Activated T-helper 17 cell treated with anti-CD3 and anti-CD28 coated beads, Interleukin-2, amount 50 U/mL, for 72 hours (primary cell): ENCODE results near the gene CDKN2AIPNL. TPM values are rescaled to one million over a fixed set of nuclear protein-coding genes. Genes with fewer than 3 reads are reported as not detected.

Experiments
- ATAC-seq: fragments of 150-1000 bp; cut with Tn5 transposase; replicated peaks from 2 replicates; pipeline ENCODE4 v1.10.0; 2021; ENCODE audit warnings: mild to moderate bottlenecking, moderate library complexity
- H3K27ac Mint-ChIP-seq: one replicate; pipeline ENCODE4 v1.8.0; 2022; ENCODE audit warnings: mixed read lengths
- H3K27me3 Mint-ChIP-seq: one replicate; pipeline ENCODE4 v1.8.0; 2022; ENCODE audit warnings: mixed read lengths
- H3K36me3 Mint-ChIP-seq: one replicate; pipeline ENCODE4 v1.8.0; 2022; ENCODE audit warnings: low read depth, mild to moderate bottlenecking, mixed read lengths
- H3K4me1 Mint-ChIP-seq: one replicate; pipeline ENCODE4 v1.8.0; 2022; ENCODE audit warnings: mixed read lengths
- H3K4me3 Mint-ChIP-seq: one replicate; pipeline ENCODE4 v1.8.0; 2022; ENCODE audit warnings: mild to moderate bottlenecking, mixed read lengths
- H3K9me3 Mint-ChIP-seq: one replicate; pipeline ENCODE4 v1.8.0; 2022; ENCODE audit warnings: mixed read lengths
- total RNA-seq, 2 donors: library from RNA; stranded (reverse); gene quantifications; one replicate each; pipeline ENCODE4 v1.2.3, GENCODE V29; 2022

The CDKN2AIPNL gene
- total RNA-seq, 2 donors from 2014 or later, result 8.9 to 23.0 TPM

- no peaks in the 10 kb centered on the region for H3K4me1 Mint-ChIP-seq
- no peaks in the 10 kb centered on the region for H3K36me3 Mint-ChIP-seq
- ATAC-seq, result no peak
- H3K4me3 Mint-ChIP-seq, result no peak overlapping the region
- H3K27me3 Mint-ChIP-seq, result no peaks in the 10 kb centered on the region
- H3K27ac Mint-ChIP-seq, result no peak overlapping the region
- no peaks in the 10 kb centered on the region for H3K9me3 Mint-ChIP-seq
Measured at GRCh38 chr5:134446938-134447337, 35.3 kb upstream of the CDKN2AIPNL start.

- Mint-ChIP-seq H3K9me3 (no peaks in the 10 kb centered on the region), H3K4me3 (no peak overlapping the region), H3K4me1 (no peaks in the 10 kb centered on the region), H3K36me3 (no peaks in the 10 kb centered on the region), H3K27ac (peak overlapping the region; percentile 20), H3K27me3 (no peaks in the 10 kb centered on the region)
- ATAC-seq, result no peak
Measured at GRCh38 chr5:134445856-134446818, 34.5 kb upstream of the CDKN2AIPNL start.

GRCh38 chr5:134444941-134445471 lies 33.3 kb upstream of the CDKN2AIPNL start:
- H3K9me3 Mint-ChIP-seq, result no peaks in the 10 kb centered on the region
- no peaks in the 10 kb centered on the region for H3K36me3 Mint-ChIP-seq
- H3K4me3 Mint-ChIP-seq, result no peak overlapping the region
- no peaks in the 10 kb centered on the region for H3K4me1 Mint-ChIP-seq
- no peaks in the 10 kb centered on the region for H3K27me3 Mint-ChIP-seq
- H3K27ac Mint-ChIP-seq, result no peak overlapping the region
- peak; percentile 19 for ATAC-seq

DNA sequence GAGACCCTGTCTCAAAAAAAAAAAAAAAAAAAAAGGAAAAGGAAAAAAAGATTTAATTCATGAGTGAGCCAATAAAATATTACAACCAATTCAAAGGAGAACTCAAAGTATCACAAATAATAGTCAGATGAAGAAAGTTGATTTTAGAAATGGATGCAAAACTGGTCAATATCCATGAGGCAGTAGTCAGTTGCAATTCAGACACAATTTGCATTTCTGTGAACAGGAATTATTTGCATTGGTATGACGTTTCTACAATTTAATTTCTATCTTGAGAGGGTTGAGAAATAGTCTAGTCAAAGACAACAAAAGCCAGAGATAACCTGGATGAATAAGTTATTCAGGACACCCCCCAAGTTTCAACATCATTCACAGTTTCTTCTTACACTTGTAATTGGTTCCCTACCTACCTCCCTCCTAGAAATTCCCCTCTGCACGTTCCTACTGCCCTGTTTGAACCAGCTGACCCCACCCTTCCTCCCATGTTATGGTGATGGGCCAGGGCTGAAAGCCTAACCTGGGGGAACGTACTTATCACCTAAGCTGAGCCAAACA lies 28.6 kb upstream of the CDKN2AIPNL start:
- Mint-ChIP-seq H3K4me3 (no peak overlapping the region), H3K27me3 (no peaks in the 10 kb centered on the region), H3K9me3 (no peaks in the 10 kb centered on the region), H3K36me3 (no peaks in the 10 kb centered on the region), H3K27ac (no peak overlapping the region), H3K4me1 (peaks cover 11% of the 10 kb centered on the region)
- ATAC-seq, result no peak

DNA sequence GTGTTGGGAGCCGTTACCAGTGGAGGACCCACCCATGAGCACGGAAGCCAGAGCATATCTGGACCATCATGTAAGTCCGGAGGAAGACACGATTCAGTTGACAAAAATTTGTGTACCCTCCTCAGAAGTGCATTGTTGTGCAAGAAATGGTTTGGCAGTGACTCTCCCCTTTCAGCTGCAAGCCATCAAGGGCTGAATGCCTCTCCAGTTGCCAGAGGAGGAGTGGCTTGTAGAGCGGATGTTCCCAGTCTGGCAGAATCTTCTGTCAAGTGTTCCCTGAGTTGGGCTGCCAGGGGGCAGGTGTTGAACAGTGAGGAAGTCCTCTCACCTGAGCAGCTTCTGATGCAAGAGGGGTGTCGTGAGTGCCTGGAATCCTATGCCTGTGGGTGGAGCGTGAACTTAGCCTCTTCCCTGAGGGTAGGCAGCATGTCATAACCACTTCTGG lies 27.6 kb upstream of the CDKN2AIPNL start:
- Mint-ChIP-seq H3K4me1 (peaks cover 11% of the 10 kb centered on the region), H3K27me3 (no peaks in the 10 kb centered on the region), H3K36me3 (no peaks in the 10 kb centered on the region), H3K4me3 (no peak overlapping the region), H3K9me3 (no peaks in the 10 kb centered on the region), H3K27ac (no peak overlapping the region)
- ATAC-seq, result no peak

DNA sequence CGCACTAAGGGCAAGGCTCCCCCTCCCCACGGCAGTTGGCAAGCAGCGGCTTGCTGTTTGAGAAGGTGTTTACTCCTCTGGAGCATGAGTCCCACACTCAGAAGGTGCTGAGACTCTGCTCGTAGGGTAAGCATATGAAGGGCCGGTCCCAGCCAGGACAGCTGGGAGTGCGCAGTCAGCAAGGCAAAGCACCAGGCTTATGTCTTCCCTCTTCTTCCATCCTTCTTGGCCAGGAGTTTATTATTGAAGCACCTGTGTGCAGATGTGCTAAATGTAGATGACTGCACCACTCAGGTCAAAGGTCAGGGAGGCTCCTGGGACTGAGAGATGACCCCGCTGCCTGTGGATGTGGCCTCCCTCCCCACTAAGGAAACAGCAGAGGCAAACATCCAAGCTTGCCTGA lies 27.0 kb upstream of the CDKN2AIPNL start:
- Mint-ChIP-seq H3K27me3 (no peaks in the 10 kb centered on the region), H3K36me3 (no peaks in the 10 kb centered on the region), H3K27ac (peak overlapping the region; percentile 3), H3K4me1 (peaks cover 11% of the 10 kb centered on the region), H3K9me3 (no peaks in the 10 kb centered on the region), H3K4me3 (no peak overlapping the region)
- no peak for ATAC-seq

DNA sequence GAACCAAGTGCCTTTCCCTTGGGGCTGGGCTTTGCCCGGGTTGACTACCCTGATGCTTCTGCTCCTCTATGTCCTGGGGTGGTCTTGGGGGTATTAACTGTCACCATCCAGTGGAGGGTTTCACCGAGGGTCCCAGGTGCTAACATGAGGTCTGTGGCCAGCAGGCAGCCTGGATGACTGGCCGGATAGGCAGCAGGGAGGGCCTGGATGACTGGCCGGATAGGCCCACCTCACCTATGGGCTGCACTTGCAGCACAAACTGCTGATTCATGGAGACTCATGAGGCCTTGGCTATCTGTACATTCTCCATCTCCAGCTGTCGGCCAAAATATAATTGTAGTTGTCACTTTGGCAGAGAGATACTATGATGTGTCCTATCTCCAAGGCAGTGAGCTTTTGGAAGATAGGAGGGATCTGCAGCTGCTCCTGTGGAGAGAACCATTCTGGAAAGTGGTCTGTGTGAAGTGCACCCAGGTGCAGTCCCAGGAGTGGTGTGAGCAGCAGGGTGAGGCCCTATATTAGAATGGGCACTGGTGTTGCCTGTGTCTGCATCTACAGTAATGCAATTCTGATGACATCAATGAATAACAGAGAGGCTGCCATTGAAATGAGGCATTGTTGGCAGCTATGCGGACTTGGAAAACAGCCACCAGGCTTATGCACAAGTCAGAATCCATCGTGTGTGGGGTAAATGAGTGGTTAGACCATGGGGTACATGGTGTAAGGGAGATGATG lies 26.3 kb upstream of the CDKN2AIPNL start:
- Mint-ChIP-seq H3K36me3 (no peaks in the 10 kb centered on the region), H3K9me3 (no peaks in the 10 kb centered on the region), H3K4me1 (peaks cover 11% of the 10 kb centered on the region), H3K27ac (peak overlapping the region; percentile 3), H3K4me3 (no peak overlapping the region), H3K27me3 (no peaks in the 10 kb centered on the region)
- no peak for ATAC-seq

- no peaks in the 10 kb centered on the region for H3K27me3 Mint-ChIP-seq
- H3K4me1 Mint-ChIP-seq, result peaks cover 17% of the 10 kb centered on the region
- H3K9me3 Mint-ChIP-seq, result no peaks in the 10 kb centered on the region
- H3K4me3 Mint-ChIP-seq, result peak overlapping the region; percentile 68
- H3K27ac Mint-ChIP-seq, result peak overlapping the region; percentile 88
- no peaks in the 10 kb centered on the region for H3K36me3 Mint-ChIP-seq
- ATAC-seq, result no peak
Measured at GRCh38 chr5:134437340-134437846, 25.7 kb upstream of the CDKN2AIPNL start.

GRCh38 chr5:134436523-134437339 lies 25.1 kb upstream of the CDKN2AIPNL start:
- peaks cover 17% of the 10 kb centered on the region for H3K4me1 Mint-ChIP-seq
- no peaks in the 10 kb centered on the region for H3K36me3 Mint-ChIP-seq
- no peaks in the 10 kb centered on the region for H3K27me3 Mint-ChIP-seq
- H3K9me3 Mint-ChIP-seq, result no peaks in the 10 kb centered on the region
- peak overlapping the region; percentile 88 for H3K27ac Mint-ChIP-seq
- peak overlapping the region; percentile 68 for H3K4me3 Mint-ChIP-seq
- ATAC-seq, result peak; percentile 87

DNA sequence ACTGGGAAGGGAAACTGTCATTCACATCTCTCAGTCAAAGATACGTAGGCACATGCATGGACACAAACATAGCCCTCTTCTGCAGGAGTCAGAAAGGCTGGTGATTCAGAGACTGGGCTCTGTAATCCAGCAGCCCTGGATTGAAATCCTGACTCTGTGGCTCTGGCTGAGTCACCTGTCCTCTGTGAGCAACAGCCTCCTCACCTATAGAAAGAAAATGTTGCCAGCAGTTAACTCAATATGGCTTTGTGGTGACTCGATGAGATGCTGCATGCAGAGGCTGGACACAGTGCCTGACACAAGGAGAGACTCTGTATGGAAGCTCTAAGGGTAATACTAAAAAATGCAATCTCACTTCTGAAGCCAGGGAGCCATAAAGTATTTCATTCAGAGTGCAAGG lies 23.9 kb upstream of the CDKN2AIPNL start:
- no peaks in the 10 kb centered on the region for H3K27me3 Mint-ChIP-seq
- ATAC-seq, result peak; percentile 65
- peak overlapping the region; percentile 68 for H3K4me3 Mint-ChIP-seq
- H3K27ac Mint-ChIP-seq, result peak overlapping the region; percentile 88
- no peaks in the 10 kb centered on the region for H3K36me3 Mint-ChIP-seq
- H3K4me1 Mint-ChIP-seq, result peaks cover 17% of the 10 kb centered on the region
- no peaks in the 10 kb centered on the region for H3K9me3 Mint-ChIP-seq

DNA sequence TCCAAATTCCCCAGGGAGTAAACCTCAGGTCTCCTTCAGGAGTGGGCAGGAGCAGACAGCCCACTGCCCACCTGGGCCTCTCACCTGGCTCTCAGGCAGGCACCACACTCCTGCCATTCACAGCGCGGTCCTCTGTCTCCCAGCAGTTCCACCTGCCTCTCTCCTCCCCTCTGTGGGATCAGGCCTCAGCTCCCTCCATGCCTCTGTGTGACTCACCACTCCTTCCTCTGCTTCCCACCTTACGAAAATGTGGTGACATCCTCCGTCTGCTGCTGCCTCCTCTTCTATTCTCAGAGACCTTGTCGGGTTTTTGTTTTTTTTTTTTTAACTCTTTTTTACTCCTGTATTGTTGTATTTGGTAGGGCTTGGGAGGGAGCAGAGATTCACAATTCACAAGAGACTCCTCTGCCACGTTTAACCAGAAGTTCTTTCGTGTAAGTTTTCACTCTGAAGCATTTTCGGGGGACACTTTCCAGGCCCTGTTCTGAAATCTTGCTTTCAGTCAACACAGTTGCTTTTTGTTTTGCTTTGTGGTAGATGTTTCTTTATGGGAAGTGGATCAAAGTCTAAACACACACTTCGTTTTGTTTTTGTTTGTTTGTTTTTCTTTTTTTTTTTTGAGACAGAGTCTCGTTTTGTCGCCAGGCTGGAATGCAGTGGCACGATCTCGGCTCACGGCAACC lies 21.1 kb upstream of the CDKN2AIPNL start:
- Mint-ChIP-seq H3K4me3 (peak overlapping the region; percentile 31), H3K36me3 (no peaks in the 10 kb centered on the region), H3K27ac (peak overlapping the region; percentile 61), H3K4me1 (peaks cover 17% of the 10 kb centered on the region), H3K9me3 (no peaks in the 10 kb centered on the region), H3K27me3 (no peaks in the 10 kb centered on the region)
- ATAC-seq, result no peak

DNA sequence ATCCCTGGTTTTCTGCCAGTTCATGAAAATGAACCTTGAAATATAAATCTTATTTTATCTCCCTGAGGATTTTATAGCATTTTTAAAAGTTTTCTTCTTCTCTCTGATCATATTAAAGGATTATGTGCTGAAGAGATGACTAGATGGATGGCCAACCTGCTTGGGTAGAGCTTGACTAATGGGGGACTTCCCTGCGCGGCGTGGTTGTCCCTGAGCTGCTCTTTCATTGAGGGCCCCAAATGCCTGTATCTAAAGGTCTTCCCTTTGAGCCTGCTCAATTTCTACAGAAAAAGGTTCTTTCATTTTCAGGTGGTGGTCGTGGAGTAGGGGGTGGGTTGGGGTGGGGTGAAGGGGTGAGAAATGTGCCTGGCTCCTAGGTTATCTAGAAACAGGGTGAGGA lies 20.5 kb upstream of the CDKN2AIPNL start:
- no peaks in the 10 kb centered on the region for H3K27me3 Mint-ChIP-seq
- H3K4me3 Mint-ChIP-seq, result no peak overlapping the region
- H3K4me1 Mint-ChIP-seq, result peaks cover 16% of the 10 kb centered on the region
- H3K36me3 Mint-ChIP-seq, result no peaks in the 10 kb centered on the region
- no peaks in the 10 kb centered on the region for H3K9me3 Mint-ChIP-seq
- peak; percentile 20 for ATAC-seq
- peak overlapping the region; percentile 61 for H3K27ac Mint-ChIP-seq

- Mint-ChIP-seq H3K9me3 (no peaks in the 10 kb centered on the region), H3K27me3 (no peaks in the 10 kb centered on the region), H3K4me1 (peaks cover 6% of the 10 kb centered on the region), H3K27ac (no peak overlapping the region), H3K4me3 (no peak overlapping the region), H3K36me3 (no peaks in the 10 kb centered on the region)
- ATAC-seq, result peak; percentile 34
Measured at GRCh38 chr5:134430001-134430569, 18.4 kb upstream of the CDKN2AIPNL start.
